ENCODE data around the gene NPAS3.

NPAS3 gene

DNA sequence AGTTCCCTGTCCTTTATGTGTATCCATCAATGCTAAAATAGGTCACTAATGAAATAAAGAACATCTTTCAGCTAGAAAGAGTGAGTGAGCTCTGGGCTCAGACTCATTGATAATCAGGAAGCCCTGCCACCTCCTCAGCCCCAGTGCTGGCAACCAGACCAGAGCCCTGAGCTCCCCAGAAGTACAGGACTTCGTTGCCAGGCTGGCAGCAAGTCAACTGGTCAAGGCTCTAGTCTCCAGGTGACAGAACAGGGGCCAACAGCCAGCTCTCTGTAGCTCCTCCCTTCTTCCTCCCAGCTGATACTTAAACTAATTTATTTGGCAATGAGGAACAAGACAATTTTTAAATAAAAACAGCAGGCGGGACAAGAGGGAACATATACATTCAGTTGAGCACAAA, 866.9 kb downstream of the NPAS3 start:
- DNase-seq (ENCODE audit: low read depth): no peak
- H3K4me3 ChIP-seq (ENCODE audit: control insufficient read depth, low read depth, low read length): no peak overlapping the region
- TF ChIP-seq, protein P1, sequence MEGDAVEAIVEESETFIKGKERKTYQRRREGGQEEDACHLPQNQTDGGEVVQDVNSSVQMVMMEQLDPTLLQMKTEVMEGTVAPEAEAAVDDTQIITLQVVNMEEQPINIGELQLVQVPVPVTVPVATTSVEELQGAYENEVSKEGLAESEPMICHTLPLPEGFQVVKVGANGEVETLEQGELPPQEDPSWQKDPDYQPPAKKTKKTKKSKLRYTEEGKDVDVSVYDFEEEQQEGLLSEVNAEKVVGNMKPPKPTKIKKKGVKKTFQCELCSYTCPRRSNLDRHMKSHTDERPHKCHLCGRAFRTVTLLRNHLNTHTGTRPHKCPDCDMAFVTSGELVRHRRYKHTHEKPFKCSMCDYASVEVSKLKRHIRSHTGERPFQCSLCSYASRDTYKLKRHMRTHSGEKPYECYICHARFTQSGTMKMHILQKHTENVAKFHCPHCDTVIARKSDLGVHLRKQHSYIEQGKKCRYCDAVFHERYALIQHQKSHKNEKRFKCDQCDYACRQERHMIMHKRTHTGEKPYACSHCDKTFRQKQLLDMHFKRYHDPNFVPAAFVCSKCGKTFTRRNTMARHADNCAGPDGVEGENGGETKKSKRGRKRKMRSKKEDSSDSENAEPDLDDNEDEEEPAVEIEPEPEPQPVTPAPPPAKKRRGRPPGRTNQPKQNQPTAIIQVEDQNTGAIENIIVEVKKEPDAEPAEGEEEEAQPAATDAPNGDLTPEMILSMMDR (conservative IDR thresholded peaks at IDR 0.05; ENCODE audit: control insufficient read depth, insufficient read depth, low read depth, low read length): no peak

GRCh38 chr14:33806905-33807304, 868.2 kb downstream of the NPAS3 start:
- no peak overlapping the region for H3K4me3 ChIP-seq (ENCODE audit: control insufficient read depth, low read depth, low read length)
- no peak for DNase-seq (ENCODE audit: low read depth)
- TF ChIP-seq, protein P1 (conservative IDR thresholded peaks at IDR 0.05; ENCODE audit: control insufficient read depth, insufficient read depth, low read depth, low read length): no peak

- TF ChIP-seq, protein P1 (conservative IDR thresholded peaks at IDR 0.05; ENCODE audit: control insufficient read depth, insufficient read depth, low read depth, low read length): no peak
- no peak for DNase-seq (ENCODE audit: low read depth)
- no peak overlapping the region for H3K4me3 ChIP-seq (ENCODE audit: control insufficient read depth, low read depth, low read length)
Measured at GRCh38 chr14:33808187-33808586, 869.5 kb downstream of the NPAS3 start.

- TF ChIP-seq, protein P1 (conservative IDR thresholded peaks at IDR 0.05; ENCODE audit: control insufficient read depth, insufficient read depth, low read depth, low read length): no peak
- no peak overlapping the region for H3K4me3 ChIP-seq (ENCODE audit: control insufficient read depth, low read depth, low read length)
- no peak for DNase-seq (ENCODE audit: low read depth)
Measured at GRCh38 chr14:33809396-33809981, 870.8 kb downstream of the NPAS3 start.

- no peak overlapping the region for H3K4me3 ChIP-seq (ENCODE audit: control insufficient read depth, low read depth, low read length)
- TF ChIP-seq, protein P1 (conservative IDR thresholded peaks at IDR 0.05; ENCODE audit: control insufficient read depth, insufficient read depth, low read depth, low read length): no peak
- DNase-seq (ENCODE audit: low read depth): no peak
Measured at GRCh38 chr14:33810308-33810707, 871.6 kb downstream of the NPAS3 start.

GRCh38 chr14:33811721-33812120, 873.0 kb downstream of the NPAS3 start:
- TF ChIP-seq, protein P1 (conservative IDR thresholded peaks at IDR 0.05; ENCODE audit: control insufficient read depth, insufficient read depth, low read depth, low read length): no peak
- no peak for DNase-seq (ENCODE audit: low read depth)
- no peak overlapping the region for H3K4me3 ChIP-seq (ENCODE audit: control insufficient read depth, low read depth, low read length)

GRCh38 chr14:33812181-33812580, 873.5 kb downstream of the NPAS3 start:
- TF ChIP-seq, protein P1 (conservative IDR thresholded peaks at IDR 0.05; ENCODE audit: control insufficient read depth, insufficient read depth, low read depth, low read length): no peak
- no peak for DNase-seq (ENCODE audit: low read depth)
- no peak overlapping the region for H3K4me3 ChIP-seq (ENCODE audit: control insufficient read depth, low read depth, low read length)

Measured in fibroblast of mammary gland (primary cell).